GM12878 (cell line): ENCODE measurements around the gene AFAP1. TPM values are rescaled to one million over a fixed set of nuclear protein-coding genes. Genes with fewer than 3 reads are reported as not detected.

Source experiments
- ATAC-seq: fragments of 200-7000 bp; cut with Tn5 transposase; 3 replicates; pipeline ENCODE4 v1.9.1; 2020; ENCODE audit warnings: mild to moderate bottlenecking, moderate library complexity
- BruUV-seq: library from RNA; stranded (reverse); fragments of 400-500 nt; replicated peaks from 2 replicates; lab custom pipeline; 2021; lab: Mats Ljungman, UMichigan
- CTCF ChIA-PET: fragments of 300-600 bp; sonication (Branson Sonifier 250); formaldehyde crosslinking; extraction: SDS; loops from one replicate; lab custom pipeline; 2021; ENCODE audit warnings: inconsistent platforms; lab: Yijun Ruan, JAX
- POLR2A ChIA-PET: fragments of 350-600 bp; formaldehyde crosslinking; extraction: SDS; loops from one replicate; lab custom pipeline; 2021; ENCODE audit warnings: inconsistent platforms; lab: Charles Lee
- RAD21 ChIA-PET: fragments of 300-600 bp; sonication (Branson Sonifier 250); formaldehyde crosslinking; loops from one replicate; lab custom pipeline; 2023; ENCODE audit warnings: antibody characterized with exemption; ENCODE audit not compliant: unreplicated experiment; lab: Charles Lee
- SMC1A ChIA-PET: fragments of 300-600 bp; sonication (Branson Sonifier 250); formaldehyde crosslinking; loops from one replicate; lab custom pipeline; 2023; ENCODE audit not compliant: unreplicated experiment, uncharacterized antibody; lab: Charles Lee
- DNase-seq: peaks from one replicate; pipeline ENCODE4 v3.0.0-alpha.2; 2011; ENCODE audit warnings: low read depth, low spot score
- FAIRE-seq: peaks from 3 replicates; lab custom pipeline; 2011; peaks lifted over from hg19 to GRCh38; lab: Jason Lieb, UNC
- H2AFZ ChIP-seq: 2 replicates; pipeline ENCODE4 v1.6.0; 2011; ENCODE audit warnings: low read depth, low read length, control low read depth; ENCODE audit not compliant: control insufficient read depth
- H3K27ac ChIP-seq: 2 replicates; pipeline ENCODE4 v1.5.1; 2011; ENCODE audit warnings: control low read depth; ENCODE audit not compliant: control insufficient read depth, insufficient read depth
- H3K27me3 ChIP-seq, 2 experiments: replicated peaks in 1 of 2; 2 replicates each; pipeline versions ENCODE4 v1.6.0 to v1.6.1; 2011; ENCODE audit warnings: low read length in 1 of 2; ENCODE audit not compliant: control insufficient read depth in 2 of 2, insufficient read depth in 2 of 2
- H3K36me3 ChIP-seq, 2 experiments: 2 replicates each; pipeline ENCODE4 v1.5.1; 2011; ENCODE audit warnings: low read length in 1 of 2; ENCODE audit not compliant: control insufficient read depth in 2 of 2, insufficient read depth in 2 of 2
- H3K4me1 ChIP-seq: 2 replicates; pipeline ENCODE4 v1.6.1; 2011; ENCODE audit warnings: mild to moderate bottlenecking, low read length, moderate library complexity, mixed read lengths; ENCODE audit not compliant: control insufficient read depth, insufficient read depth
- H3K4me2 ChIP-seq: 2 replicates; pipeline ENCODE4 v1.6.0; 2011; ENCODE audit warnings: control low read depth; ENCODE audit not compliant: control insufficient read depth, insufficient read depth
- H3K4me3 ChIP-seq: fragments of 200-600 bp; sonication (generic); 2 replicates; pipeline ENCODE4 v1.5.1; 2016
- H3K79me2 ChIP-seq: 2 replicates; pipeline ENCODE4 v1.6.0; 2011; ENCODE audit warnings: low read length; ENCODE audit not compliant: control insufficient read depth, insufficient read depth
- H3K9ac ChIP-seq: 2 replicates; pipeline ENCODE4 v1.8.0; 2011; ENCODE audit warnings: low read length, control low read depth, mixed read lengths; ENCODE audit not compliant: control insufficient read depth, insufficient read depth
- H3K9me3 ChIP-seq: replicated peaks from 3 replicates; pipeline ENCODE4 v1.5.1; 2011; ENCODE audit warnings: mild to moderate bottlenecking, low read length; ENCODE audit not compliant: control insufficient read depth, insufficient read depth
- H4K20me1 ChIP-seq: 2 replicates; pipeline ENCODE4 v1.6.0; 2011; ENCODE audit not compliant: control insufficient read depth, insufficient read depth
- BCL3 ChIP-seq: IDR thresholded peaks from 2 replicates; pipeline ENCODE4 v1.6.1; 2011; ENCODE audit warnings: borderline replicate concordance, low read depth, mild to moderate bottlenecking, moderate library complexity, low read length; ENCODE audit not compliant: insufficient read depth, poor library complexity, severe bottlenecking
- CBX5 ChIP-seq: sonication (generic); IDR thresholded peaks from 2 replicates; pipeline ENCODE4 v1.6.1; 2016; ENCODE audit warnings: low read depth, moderate library complexity, mild to moderate bottlenecking, inconsistent platforms
- CEBPB ChIP-seq, 2 experiments: fragments of 150-350 bp in 1 of 2; IDR thresholded peaks; 2 replicates each; pipeline ENCODE4 v1.6.1; 2012 to 2014; ENCODE audit warnings: low read depth in 2 of 2, low read length in 2 of 2, borderline replicate concordance in 1 of 2, inconsistent platforms in 1 of 2
- CHD2 ChIP-seq: IDR thresholded peaks from 2 replicates; pipeline ENCODE4 v1.6.1; 2011; ENCODE audit warnings: low read depth, low read length, improper control_type of control experiment, borderline replicate concordance
- E4F1 ChIP-seq: fragments of 450-650 bp; IDR thresholded peaks from 2 replicates; pipeline ENCODE4 v1.6.1; 2018; ENCODE audit warnings: borderline replicate concordance, mild to moderate bottlenecking; ENCODE audit not compliant: partially characterized antibody
- FOXK2 ChIP-seq: fragments of 450-650 bp; IDR thresholded peaks from 2 replicates; pipeline ENCODE4 v1.6.1; 2017; ENCODE audit warnings: mild to moderate bottlenecking, moderate library complexity
- MLLT1 ChIP-seq: fragments of 450-650 bp; IDR thresholded peaks from 2 replicates; pipeline ENCODE4 v1.6.1; 2016; ENCODE audit warnings: mild to moderate bottlenecking
- PAX5 ChIP-seq: IDR thresholded peaks from 2 replicates; pipeline ENCODE4 v1.6.1; 2011; ENCODE audit warnings: low read depth, low read length, borderline replicate concordance
- PRDM15 ChIP-seq: fragments of 450-650 bp; formaldehyde crosslinking; IDR thresholded peaks from 2 replicates; pipeline ENCODE4 v1.4.0; 2020; ENCODE audit warnings: mild to moderate bottlenecking, moderate library complexity
- RCOR1 ChIP-seq: conservative IDR thresholded peaks from 2 replicates; pipeline ENCODE4 v1.6.1; 2012; ENCODE audit warnings: low read depth, low read length, improper control_type of control experiment
- SMAD1 ChIP-seq: fragments of 450-650 bp; IDR thresholded peaks from 2 replicates; pipeline ENCODE4 v1.6.1; 2018; ENCODE audit warnings: mild to moderate bottlenecking, low read depth; ENCODE audit not compliant: partially characterized antibody
- SMARCA5 ChIP-seq: fragments of 450-650 bp; IDR thresholded peaks from 2 replicates; pipeline ENCODE4 v1.6.1; 2017; ENCODE audit warnings: mild to moderate bottlenecking
- SMC3 ChIP-seq: IDR thresholded peaks from 2 replicates; pipeline ENCODE4 v1.6.1; 2011; ENCODE audit warnings: low read length, improper control_type of control experiment, borderline replicate concordance
- SP1 ChIP-seq: IDR thresholded peaks from one replicate; pipeline ENCODE4 v1.6.1; 2011; ENCODE audit warnings: low read depth, low read length
- TARDBP ChIP-seq: IDR thresholded peaks from 2 replicates; pipeline ENCODE4 v1.6.1; 2016; ENCODE audit warnings: borderline replicate concordance
- ZSCAN29 ChIP-seq: fragments of 450-650 bp; IDR thresholded peaks from 2 replicates; pipeline ENCODE4 v1.6.1; 2017; ENCODE audit warnings: mild to moderate bottlenecking, moderate library complexity
- WGBS: methylation state at CpG from one replicate; pipeline ENCODE4 v1.1.6; 2016; ENCODE audit warnings: low lambda C conversion rate; ENCODE audit not compliant: insufficient replicate concordance, insufficient coverage; ENCODE audit errors: missing lambda C conversion rate; 5-methylcytosine and 5-hydroxymethylcytosine counted together
- in situ Hi-C: fragments of 300-500 bp; cut with MboI; formaldehyde crosslinking; loops from 9 replicates; pipeline ENCODE4 v1.14.3; 2018; ENCODE audit warnings: mixed read lengths
- intact Hi-C: fragments of 100-400 bp; cut with micrococcal nuclease; formaldehyde crosslinking; loops from one replicate; pipeline ENCODE4 v1.14.2; 2022; ENCODE audit not compliant: unreplicated experiment
- polyA plus RNA-seq, 11 experiments: library from polyadenylated mRNA; depleted of rRNA in 4 of 11; unstranded in 6 of 11; stranded (reverse) in 5 of 11; fragments of >200 nt; fragmentation: Nextera tagmentation in 4 of 11; fragmentation: Illumina TruSeq in 1 of 11; extraction: Ambion mirVana in 4 of 11; extraction: Trizol in 1 of 11; gene quantifications; 1 replicate in 1 of 11; 2 replicates in 10 of 11; pipeline versions ENCODE4 v1.2.1 to v1.2.3, GENCODE V29; 2011 to 2016; ENCODE audit warnings: inconsistent platforms in 2 of 11, missing spikeins in 2 of 11, low read depth in 1 of 11
- total RNA-seq, 4 experiments: library from RNA; depleted of rRNA in 3 of 4; stranded (reverse); fragments of >200 nt in 3 of 4; fragmentation: Illumina TruSeq in 1 of 4; extraction: Trizol in 1 of 4; gene quantifications; 2 replicates each; pipeline versions ENCODE4 v1.2.1 to v1.2.3, GENCODE V29; 2013 to 2021

Gene AFAP1
- total and polyA plus RNA-seq, 10 of the 15 experiments (the other 5 are each of a cell fraction or from before 2014, with no cell fraction given): 0.02 to 0.23 (median 0.09) TPM; not detected in 1

GRCh38 chr4:7868892-7869471, 70.7 kb downstream of the AFAP1 start:
- H3K36me3 ChIP-seq: no peaks in the 10 kb centered on the region
- 70% methylated on average over 4 of the region's 4 CpGs for WGBS
- FAIRE-seq (no peak), DNase-seq (no peak), ATAC-seq (no peak)
- in situ Hi-C loops (no loop called here), intact Hi-C loops (no loop called here)
- no peak overlapping the region for H3K9ac ChIP-seq
- ChIA-PET POLR2A (no interaction called here), SMC1A (interaction anchor here (1.0 kb wide), 1 partner anchor 10 kb away, joined by 3 read pairs; no protein-coding TSS in a partner anchor), RAD21 (no interaction called here), CTCF (interaction anchor here (0.6 kb wide), 1 partner anchor 120 kb away, joined by 3 read pairs; no protein-coding TSS in a partner anchor)
- H3K27me3 ChIP-seq: no peaks in the 10 kb centered on the region; a peak in 1 of 4 replicates
- no peak overlapping the region for H3K27ac ChIP-seq
- H3K79me2 ChIP-seq: no peaks in the 10 kb centered on the region
- no peak overlapping the region for H3K4me3 ChIP-seq
- no peak overlapping the region for H2AFZ ChIP-seq
- no peaks in the 10 kb centered on the region for H4K20me1 ChIP-seq
- BruUV-seq: no TSS peak
- H3K9me3 ChIP-seq: no peaks in the 10 kb centered on the region
- H3K4me2 ChIP-seq: no peak overlapping the region
- H3K4me1 ChIP-seq: no peaks in the 10 kb centered on the region
- TF ChIP-seq CEBPB (IDR thresholded peaks at IDR 0.05; ENCODE audit: borderline replicate concordance in 1 of 2, low read depth in 2 of 2, low read length in 2 of 2) (no peak), MLLT1 (no peak), CHD2 (no peak), BCL3 (no peak), PAX5 (no peak), SMC3 (no peak), SP1 (no peak), ZSCAN29 (no peak), TARDBP (no peak), SMARCA5 (no peak), SMAD1 (no peak), RCOR1 (no peak), E4F1 (no peak), FOXK2 (no peak), CBX5 (no peak), PRDM15 (no peak)
